ENCODE data around the gene ATRN.

DNA sequence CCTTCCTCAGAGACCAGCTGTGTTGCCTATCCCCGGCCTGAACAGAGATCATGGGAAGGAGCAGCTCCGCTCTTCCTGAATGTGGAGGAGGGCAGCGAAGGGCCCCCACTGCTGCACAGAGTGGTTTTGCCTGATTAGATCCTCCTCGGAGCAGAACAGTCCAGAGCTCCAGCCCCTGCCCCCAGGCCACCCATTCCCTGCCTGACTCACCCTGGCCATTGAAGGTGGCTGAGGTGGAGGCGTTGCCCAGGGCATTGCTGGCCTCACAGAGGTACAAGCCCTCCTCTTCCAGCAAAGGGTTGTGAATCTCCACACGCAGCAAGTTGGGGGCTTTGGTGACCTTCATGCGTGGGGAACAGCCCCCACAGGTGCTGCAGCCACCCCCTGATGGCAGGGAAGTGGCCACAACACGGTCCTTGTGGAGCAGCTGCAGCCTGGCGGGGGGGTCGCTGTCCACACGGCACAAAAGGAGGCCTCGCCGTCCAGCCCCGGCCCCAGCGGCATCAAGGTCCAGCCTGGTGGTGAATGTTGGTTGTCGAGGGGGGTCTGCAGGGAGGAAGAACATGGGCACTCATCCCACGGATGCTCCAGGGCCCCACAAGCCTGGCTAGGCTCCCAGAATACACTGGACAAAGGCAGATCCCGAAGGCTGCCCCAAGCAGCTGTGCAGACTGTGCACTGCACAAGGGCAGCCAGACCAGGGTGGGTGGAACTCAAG is 226.9 kb downstream of the ATRN start:
- TF ChIP-seq CTCF (conservative IDR thresholded peaks at IDR 0.05; ENCODE audit: low read depth, low read length): no peak
- TF ChIP-seq EZH2 (IDR thresholded peaks at IDR 0.05; ENCODE audit: low read length, unreplicated experiment): no peak

Measured in PC-3 (cell line).